Immature natural killer cell (primary cell): ENCODE measurements around the gene TMEM161B. TPM values are rescaled to one million over a fixed set of nuclear protein-coding genes. Genes with fewer than 3 reads are reported as not detected.
"Not testable (repeated sequence)": the region's sequence is repeated elsewhere in the genome, so short reads cannot be mapped to it uniquely, and the experiment has no call there.

Source experiments
- DNase-seq, 3 donors: peaks; one replicate each; pipeline ENCODE4 v3.0.0; 2022; ENCODE audit warnings: mixed read lengths in 1 of 3
- H3K27ac Mint-ChIP-seq, 6 donors: one replicate each; pipeline ENCODE4 v1.8.0; 2020; ENCODE audit warnings: mixed read lengths in 6 of 6, mild to moderate bottlenecking in 5 of 6, inconsistent platforms in 4 of 6, moderate library complexity in 3 of 6
- H3K27me3 Mint-ChIP-seq, 3 donors: one replicate each; pipeline ENCODE4 v1.8.0; 2020 to 2021; ENCODE audit warnings: low read depth in 3 of 3, mild to moderate bottlenecking in 3 of 3, mixed read lengths in 3 of 3, moderate library complexity in 3 of 3, inconsistent platforms in 1 of 3
- H3K36me3 Mint-ChIP-seq, 3 donors: one replicate each; pipeline ENCODE4 v1.8.0; 2020; ENCODE audit warnings: mixed read lengths in 3 of 3, inconsistent platforms in 2 of 3, mild to moderate bottlenecking in 2 of 3
- H3K4me1 Mint-ChIP-seq, 2 donors: one replicate each; pipeline ENCODE4 v1.8.0; 2020; ENCODE audit warnings: inconsistent platforms in 2 of 2, mild to moderate bottlenecking in 2 of 2, mixed read lengths in 2 of 2, moderate library complexity in 1 of 2
- H3K4me3 Mint-ChIP-seq, 5 donors: one replicate each; pipeline ENCODE4 v1.8.0; 2020; ENCODE audit warnings: mild to moderate bottlenecking in 5 of 5, mixed read lengths in 5 of 5, inconsistent platforms in 3 of 5, moderate library complexity in 3 of 5
- H3K9me3 Mint-ChIP-seq, 6 donors: one replicate each; pipeline ENCODE4 v1.8.0; 2020; ENCODE audit warnings: mild to moderate bottlenecking in 6 of 6, mixed read lengths in 6 of 6, inconsistent platforms in 4 of 6, moderate library complexity in 3 of 6
- polyA plus RNA-seq, 3 donors: library from polyadenylated mRNA; unstranded; fragments of 300-500 nt; fragmentation: Illumina TruSeq; gene quantifications; one replicate each; pipeline ENCODE4 v1.2.3, GENCODE V29; 2021

Gene TMEM161B
- polyA plus RNA-seq, 3 donors from 2014 or later: 5.6 to 12.1 (median 7.3) TPM

- not testable (repeated sequence) for DNase-seq, H3K4me3 Mint-ChIP-seq, H3K4me1 Mint-ChIP-seq, H3K27ac Mint-ChIP-seq, H3K27me3 Mint-ChIP-seq
- Mint-ChIP-seq H3K9me3 (peaks cover 19 to 49% (median 35%) of the 10 kb centered on the region in 6 donors), H3K36me3 (peaks cover 56 to 68% (median 66%) of the 10 kb centered on the region in 3 donors)
These were observed 79.2 kb downstream of the TMEM161B start for GRCh38 chr5:88189484-88189883.

GRCh38 chr5:88188458-88189132 is 80.0 kb downstream of the TMEM161B start:
- no peak overlapping the region for H3K27ac Mint-ChIP-seq
- H3K27me3 Mint-ChIP-seq: peaks cover 2 to 3% (median 2%) of the 10 kb centered on the region in 3 donors
- H3K9me3 Mint-ChIP-seq: peaks cover 19 to 49% (median 35%) of the 10 kb centered on the region in 6 donors
- H3K4me3 Mint-ChIP-seq: no peak overlapping the region
- peak in 1 of 3 donors; percentile 6 for DNase-seq
- no peaks in the 10 kb centered on the region for H3K4me1 Mint-ChIP-seq
- H3K36me3 Mint-ChIP-seq: peaks cover 47 to 65% (median 58%) of the 10 kb centered on the region in 3 donors

GRCh38 chr5:88183255-88183654 is 85.4 kb downstream of the TMEM161B start:
- peaks cover 0 to 2% (median 2%) of the 10 kb centered on the region in 3 donors for H3K27me3 Mint-ChIP-seq
- H3K36me3 Mint-ChIP-seq: peaks cover 18 to 35% (median 26%) of the 10 kb centered on the region in 3 donors
- H3K9me3 Mint-ChIP-seq: peaks cover 7 to 24% (median 14%) of the 10 kb centered on the region in 6 donors
- no peaks in the 10 kb centered on the region for H3K4me1 Mint-ChIP-seq
- no peak for DNase-seq
- no peak overlapping the region for H3K27ac Mint-ChIP-seq
- H3K4me3 Mint-ChIP-seq: no peak overlapping the region

- H3K36me3 Mint-ChIP-seq, H3K27ac Mint-ChIP-seq, H3K9me3 Mint-ChIP-seq, H3K4me1 Mint-ChIP-seq, H3K4me3 Mint-ChIP-seq, DNase-seq: not testable (repeated sequence)
- H3K27me3 Mint-ChIP-seq: peaks cover 8 to 24% (median 9%) of the 10 kb centered on the region in 3 donors
These were observed 91.2 kb downstream of the TMEM161B start for GRCh38 chr5:88177486-88177885.

GRCh38 chr5:88172847-88173758 is 95.5 kb downstream of the TMEM161B start:
- Mint-ChIP-seq H3K4me3 (peak overlapping the region in 1 of 5 donors; percentile 42), H3K9me3 (peaks cover 12 to 35% (median 24%) of the 10 kb centered on the region in 6 donors), H3K27ac (peak overlapping the region in 1 of 6 donors; percentile 46), H3K4me1 (peaks cover 8 to 9% of the 10 kb centered on the region in 2 donors), H3K27me3 (peaks cover 10 to 25% (median 19%) of the 10 kb centered on the region in 3 donors), H3K36me3 (peaks cover 11 to 16% (median 15%) of the 10 kb centered on the region in 3 donors)
- DNase-seq: peak in 2 of 3 donors; percentile 4 to 19

- no peaks in the 10 kb centered on the region for H3K4me1 Mint-ChIP-seq
- H3K9me3 Mint-ChIP-seq: peaks cover 0 to 1% (median 0%) of the 10 kb centered on the region in 6 donors
- no peak for DNase-seq
- no peak overlapping the region for H3K27ac Mint-ChIP-seq
- peaks cover 5 to 20% (median 8%) of the 10 kb centered on the region in 3 donors for H3K27me3 Mint-ChIP-seq
- H3K4me3 Mint-ChIP-seq: no peak overlapping the region
- H3K36me3 Mint-ChIP-seq: peaks cover 0 to 4% (median 3%) of the 10 kb centered on the region in 3 donors
These were observed 109.1 kb downstream of the TMEM161B start for GRCh38 chr5:88159591-88159990.

GRCh38 chr5:88158056-88158455 is 110.6 kb downstream of the TMEM161B start:
- H3K4me3 Mint-ChIP-seq: no peak overlapping the region
- no peaks in the 10 kb centered on the region for H3K4me1 Mint-ChIP-seq
- H3K27me3 Mint-ChIP-seq: peaks cover 8 to 25% (median 11%) of the 10 kb centered on the region in 3 donors
- no peak overlapping the region for H3K27ac Mint-ChIP-seq
- no peak for DNase-seq
- H3K36me3 Mint-ChIP-seq: peaks cover 0 to 4% (median 3%) of the 10 kb centered on the region in 3 donors
- H3K9me3 Mint-ChIP-seq: peaks cover 0 to 4% (median under 1%) of the 10 kb centered on the region in 6 donors

- Mint-ChIP-seq H3K27ac (no peak overlapping the region), H3K4me3 (no peak overlapping the region), H3K36me3 (peaks cover 0 to 7% (median 4%) of the 10 kb centered on the region in 3 donors), H3K27me3 (peaks cover 9 to 22% (median 16%) of the 10 kb centered on the region in 3 donors), H3K4me1 (no peaks in the 10 kb centered on the region), H3K9me3 (peaks cover 7 to 25% (median 9%) of the 10 kb centered on the region in 6 donors)
- DNase-seq: no peak
These were observed 113.8 kb downstream of the TMEM161B start for GRCh38 chr5:88154891-88155290.

GRCh38 chr5:88150747-88151146 is 117.9 kb downstream of the TMEM161B start:
- no peak for DNase-seq
- H3K27ac Mint-ChIP-seq: no peak overlapping the region
- no peak overlapping the region for H3K4me3 Mint-ChIP-seq
- peaks cover 0 to 2% of the 10 kb centered on the region in 2 donors for H3K4me1 Mint-ChIP-seq
- peaks cover 0 to 6% (median 4%) of the 10 kb centered on the region in 3 donors for H3K36me3 Mint-ChIP-seq
- peaks cover 8 to 25% (median 12%) of the 10 kb centered on the region in 6 donors for H3K9me3 Mint-ChIP-seq
- peaks cover 8 to 23% (median 14%) of the 10 kb centered on the region in 3 donors for H3K27me3 Mint-ChIP-seq

- H3K4me3 Mint-ChIP-seq: peak overlapping the region; percentile 34 to 80 (median 52)
- DNase-seq: peak in 2 of 3 donors; percentile 5 to 7
- no peaks in the 10 kb centered on the region for H3K36me3 Mint-ChIP-seq
- H3K27ac Mint-ChIP-seq: peak overlapping the region in 1 of 6 donors; percentile 54
- H3K27me3 Mint-ChIP-seq: peaks cover 14 to 29% (median 19%) of the 10 kb centered on the region in 3 donors
- H3K9me3 Mint-ChIP-seq: peaks cover 2 to 14% (median 5%) of the 10 kb centered on the region in 6 donors
- peaks cover 0 to 10% of the 10 kb centered on the region in 2 donors for H3K4me1 Mint-ChIP-seq
These were observed 122.8 kb downstream of the TMEM161B start for GRCh38 chr5:88145611-88146467.

- Mint-ChIP-seq H3K9me3 (peaks cover 1 to 11% (median 3%) of the 10 kb centered on the region in 6 donors), H3K27me3 (peaks cover 14 to 29% (median 19%) of the 10 kb centered on the region in 3 donors), H3K4me3 (peak overlapping the region; percentile 34 to 80 (median 52)), H3K36me3 (no peaks in the 10 kb centered on the region), H3K27ac (peak overlapping the region in 1 of 6 donors; percentile 54), H3K4me1 (peaks cover 0 to 10% of the 10 kb centered on the region in 2 donors)
- DNase-seq: peak in 1 of 3 donors; percentile 1
These were observed 123.4 kb downstream of the TMEM161B start for GRCh38 chr5:88145221-88145610.
